Retinal pigment epithelial cell (primary cell): Measurements from ENCODE around the gene DUSP2.

Experiments used
- DNase-seq: peaks from one replicate; pipeline ENCODE4 v3.0.0-alpha.2; 2010; ENCODE audit warnings: low read depth
- H3K4me3 ChIP-seq: 2 replicates; pipeline ENCODE4 v1.5.1; 2011; ENCODE audit warnings: mild to moderate bottlenecking, low read length, control low read depth, moderate library complexity
- TF ChIP-seq, protein P1 (sequence below): conservative IDR thresholded peaks from 2 replicates; pipeline ENCODE4 v1.5.1; 2011; ENCODE audit warnings: low read depth, low read length, control low read depth, inconsistent platforms

DUSP2 gene

DNA sequence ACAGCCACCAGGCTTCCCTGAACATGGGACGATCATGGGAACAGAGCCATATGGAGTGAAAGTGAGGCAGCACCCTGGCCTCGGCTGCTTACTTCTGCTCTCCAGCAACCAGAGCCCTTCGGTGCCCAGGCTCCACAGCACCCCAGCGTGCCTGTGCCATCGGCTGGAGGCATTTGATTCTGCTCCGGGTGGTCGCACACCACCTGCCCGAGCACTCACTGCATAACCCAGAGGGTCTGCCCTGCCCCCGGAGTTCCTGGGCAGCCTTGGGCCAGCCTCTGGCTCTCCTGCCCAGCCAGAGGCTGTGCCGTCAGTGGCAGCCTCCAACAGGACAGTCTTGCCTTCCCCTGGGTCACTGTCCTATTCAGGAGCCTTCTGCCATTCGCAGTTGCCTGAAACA is 10.8 kb downstream of the DUSP2 start:
- no peak for DNase-seq
- TF ChIP-seq, protein P1, sequence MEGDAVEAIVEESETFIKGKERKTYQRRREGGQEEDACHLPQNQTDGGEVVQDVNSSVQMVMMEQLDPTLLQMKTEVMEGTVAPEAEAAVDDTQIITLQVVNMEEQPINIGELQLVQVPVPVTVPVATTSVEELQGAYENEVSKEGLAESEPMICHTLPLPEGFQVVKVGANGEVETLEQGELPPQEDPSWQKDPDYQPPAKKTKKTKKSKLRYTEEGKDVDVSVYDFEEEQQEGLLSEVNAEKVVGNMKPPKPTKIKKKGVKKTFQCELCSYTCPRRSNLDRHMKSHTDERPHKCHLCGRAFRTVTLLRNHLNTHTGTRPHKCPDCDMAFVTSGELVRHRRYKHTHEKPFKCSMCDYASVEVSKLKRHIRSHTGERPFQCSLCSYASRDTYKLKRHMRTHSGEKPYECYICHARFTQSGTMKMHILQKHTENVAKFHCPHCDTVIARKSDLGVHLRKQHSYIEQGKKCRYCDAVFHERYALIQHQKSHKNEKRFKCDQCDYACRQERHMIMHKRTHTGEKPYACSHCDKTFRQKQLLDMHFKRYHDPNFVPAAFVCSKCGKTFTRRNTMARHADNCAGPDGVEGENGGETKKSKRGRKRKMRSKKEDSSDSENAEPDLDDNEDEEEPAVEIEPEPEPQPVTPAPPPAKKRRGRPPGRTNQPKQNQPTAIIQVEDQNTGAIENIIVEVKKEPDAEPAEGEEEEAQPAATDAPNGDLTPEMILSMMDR, result no peak
- H3K4me3 ChIP-seq, result no peak overlapping the region

DNA sequence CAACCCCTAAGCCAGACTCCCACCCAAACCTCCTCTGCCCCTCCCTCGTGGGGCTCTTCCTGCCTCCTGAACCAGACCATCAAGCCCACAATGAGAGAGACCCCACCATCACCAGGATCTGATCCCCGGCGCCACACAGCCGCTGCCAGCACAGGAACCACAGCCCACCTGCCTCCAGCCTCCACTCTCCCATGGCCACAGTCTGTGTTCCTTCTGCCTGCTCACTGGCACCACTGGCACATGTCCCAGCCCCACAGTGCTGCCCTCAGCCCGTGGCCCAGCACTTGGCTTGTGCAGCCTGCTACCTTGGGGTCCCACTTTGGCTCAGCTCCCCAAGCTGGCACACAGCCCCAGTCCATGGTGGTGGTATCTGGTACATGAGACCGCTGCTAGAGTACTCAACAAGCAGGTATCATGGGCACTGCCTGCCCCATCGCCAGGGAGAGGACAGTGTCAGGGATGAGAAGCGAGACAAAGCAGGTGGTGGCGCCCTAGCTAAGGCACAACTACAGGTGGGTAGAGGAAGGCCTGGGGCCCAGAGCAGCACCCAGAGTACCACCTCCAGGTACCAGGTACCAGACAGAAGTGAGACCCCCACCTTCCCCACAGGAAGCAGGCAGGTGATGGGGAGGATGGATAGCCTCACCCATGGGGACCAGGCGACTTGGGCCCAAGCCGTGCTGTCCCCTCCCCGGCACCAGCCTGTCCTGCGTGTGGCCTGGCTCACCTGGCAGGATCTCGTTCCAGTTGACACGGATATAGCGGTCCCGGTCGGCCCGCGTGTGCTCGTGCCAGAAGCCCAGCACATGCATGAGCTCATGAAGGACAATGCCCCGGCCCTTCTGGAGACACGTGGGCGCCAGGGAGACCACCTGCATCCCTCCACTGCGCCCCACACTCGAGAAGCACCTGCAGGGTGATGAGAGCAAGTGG is 13.2 kb downstream of the DUSP2 start:
- TF ChIP-seq, protein P1, result no peak
- H3K4me3 ChIP-seq, result no peak overlapping the region
- no peak for DNase-seq

GRCh38 chr2:96131152-96131812 is 14.0 kb downstream of the DUSP2 start:
- no peak overlapping the region for H3K4me3 ChIP-seq
- TF ChIP-seq, protein P1, result no peak
- DNase-seq, result no peak

DNA sequence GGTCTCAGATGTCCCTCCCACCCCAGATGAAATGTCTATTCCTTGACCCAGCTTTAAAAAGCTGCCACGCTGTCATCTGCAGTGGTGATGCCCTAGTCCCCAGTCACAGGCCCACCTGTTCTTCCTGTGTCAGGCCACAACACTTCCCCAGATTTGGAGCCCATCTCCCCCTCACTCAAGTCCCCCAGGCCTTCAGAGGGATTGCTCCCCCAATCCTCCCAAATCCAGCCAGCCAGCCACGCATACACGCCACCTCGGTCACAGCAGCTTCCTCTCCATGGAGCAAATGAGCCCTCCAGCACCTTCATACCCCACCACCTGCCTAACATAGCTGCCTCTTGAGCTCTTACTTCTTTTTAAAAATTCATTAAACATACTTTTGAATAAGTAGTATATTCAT is 14.8 kb downstream of the DUSP2 start:
- H3K4me3 ChIP-seq, result no peak overlapping the region
- TF ChIP-seq, protein P1, result no peak
- no peak for DNase-seq

DNA sequence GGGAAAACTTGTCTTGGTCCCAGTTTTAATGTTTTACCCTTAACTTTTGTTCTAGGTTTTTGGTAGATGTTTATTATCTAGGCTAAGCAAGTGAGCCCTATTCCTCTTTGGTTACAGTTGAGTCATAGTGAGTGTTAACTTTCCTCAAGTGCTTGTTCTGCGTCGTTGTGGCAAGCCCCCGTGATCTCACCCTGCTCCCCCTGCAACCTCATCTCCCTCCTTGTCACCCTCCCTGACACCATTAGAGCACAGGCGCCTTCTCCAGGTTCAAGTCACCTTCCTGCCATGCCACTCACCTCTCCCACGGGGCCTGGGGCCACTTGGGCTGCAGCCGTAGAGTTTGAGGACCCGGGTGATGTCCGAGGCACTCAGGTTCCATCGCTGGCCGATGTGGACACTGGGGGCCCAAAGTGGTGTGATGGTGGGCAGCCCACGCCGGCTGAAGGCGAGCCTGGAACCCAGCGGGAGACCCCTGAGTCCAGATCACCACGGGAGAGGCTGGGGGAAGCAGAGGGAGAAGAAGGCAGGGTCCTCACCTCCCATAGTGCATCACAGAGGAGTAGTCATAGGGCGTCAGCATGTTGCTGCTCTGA is 15.6 kb downstream of the DUSP2 start:
- no peak overlapping the region for H3K4me3 ChIP-seq
- no peak for DNase-seq

GRCh38 chr2:96128456-96128855 is 16.8 kb downstream of the DUSP2 start:
- no peak overlapping the region for H3K4me3 ChIP-seq
- DNase-seq, result no peak
- TF ChIP-seq, protein P1, result no peak

More for the DNA sequence above, 15.6 kb downstream of the DUSP2 start:
- TF ChIP-seq, protein P1, result no peak
